CD4-positive, alpha-beta T cell (primary cell): ENCODE measurements around the gene SUSD6. TPM values are rescaled to one million over a fixed set of nuclear protein-coding genes. Genes with fewer than 3 reads are reported as not detected.

Experiments
- ATAC-seq: fragments of 200-7000 bp; cut with Tn5 transposase; one replicate; pipeline ENCODE4 v1.10.0; 2022; ENCODE audit warnings: mild to moderate bottlenecking; ENCODE audit not compliant: poor library complexity
- CTCF ChIA-PET: fragments of 350-600 bp; sonication (Branson Sonifier 250); formaldehyde crosslinking; loops from one replicate; lab custom pipeline; 2021; ENCODE audit warnings: antibody characterized with exemption, inconsistent platforms; lab: Charles Lee
- POLR2A ChIA-PET: fragments of 350-600 bp; sonication (Branson Sonifier 250); formaldehyde crosslinking; loops from one replicate; lab custom pipeline; 2021; ENCODE audit warnings: antibody characterized with exemption, inconsistent platforms; lab: Charles Lee
- DNase-seq, 14 experiments: peaks; one replicate each; pipeline ENCODE4 v3.0.0-alpha.2; 2013 to 2020; ENCODE audit warnings: mixed read lengths in 2 of 14
- H3K27ac ChIP-seq, 2 donors: one replicate each; pipeline versions ENCODE4 v1.5.1 to v1.7.0; 2013; ENCODE audit warnings: low read length in 2 of 2, low read depth in 1 of 2, mild to moderate bottlenecking in 1 of 2
- H3K27me3 ChIP-seq, 2 experiments: 1 replicate in 1 of 2; 2 replicates in 1 of 2; pipeline versions ENCODE4 v1.6.1 to v1.7.0; 2013; ENCODE audit warnings: low read length in 2 of 2, control low read depth in 1 of 2, mild to moderate bottlenecking in 1 of 2, moderate library complexity in 1 of 2; ENCODE audit not compliant: insufficient read depth in 2 of 2, control insufficient read depth in 1 of 2
- H3K36me3 ChIP-seq: one replicate; pipeline ENCODE4 v1.6.1; 2013; ENCODE audit warnings: low read length, control low read depth; ENCODE audit not compliant: insufficient read depth
- H3K4me1 ChIP-seq: one replicate; pipeline ENCODE4 v1.6.1; 2013; ENCODE audit warnings: low read length, control low read depth; ENCODE audit not compliant: insufficient read depth
- H3K4me3 ChIP-seq: one replicate; pipeline ENCODE4 v1.5.1; 2013; ENCODE audit warnings: mild to moderate bottlenecking, low read length, moderate library complexity
- H3K9me3 ChIP-seq, 2 experiments: 1 replicate in 1 of 2; 2 replicates in 1 of 2; pipeline versions ENCODE4 v1.6.1 to v1.7.0; 2013; ENCODE audit warnings: low read length in 2 of 2, mild to moderate bottlenecking in 2 of 2, control low read depth in 1 of 2, moderate library complexity in 1 of 2; ENCODE audit not compliant: control insufficient read depth in 1 of 2, insufficient read depth in 1 of 2
- H3K27ac Mint-ChIP-seq: one replicate; pipeline ENCODE4 v1.8.0; 2020; ENCODE audit warnings: mixed read lengths
- H3K27me3 Mint-ChIP-seq: one replicate; pipeline ENCODE4 v1.8.0; 2021; ENCODE audit warnings: mixed read lengths
- H3K36me3 Mint-ChIP-seq: one replicate; pipeline ENCODE4 v1.8.0; 2021; ENCODE audit warnings: low read depth, mixed read lengths
- H3K4me1 Mint-ChIP-seq: one replicate; pipeline ENCODE4 v1.8.0; 2021; ENCODE audit warnings: low read depth, mixed read lengths
- H3K4me3 Mint-ChIP-seq: one replicate; pipeline ENCODE4 v1.8.0; 2020; ENCODE audit warnings: mild to moderate bottlenecking, mixed read lengths
- H3K9me3 Mint-ChIP-seq: one replicate; pipeline ENCODE4 v1.8.0; 2020; ENCODE audit warnings: mixed read lengths
- CTCF ChIP-seq: fragments of 200-600 bp; IDR thresholded peaks from one replicate; pipeline ENCODE4 v1.8.0; 2022; ENCODE audit warnings: antibody characterized with exemption, mild to moderate bottlenecking
- intact Hi-C, 2 experiments: fragments of 100-400 bp; cut with DNase I in 1 of 2; cut with micrococcal nuclease in 1 of 2; formaldehyde crosslinking; loops; one replicate each; pipeline versions ENCODE4 v1.15.1 to v1.9.0; 2023 to 2025; cut with DNase I, micrococcal nuclease
- total RNA-seq, 174 experiments: library from RNA in 2 of 174; stranded (reverse) in 2 of 174; gene quantifications; one replicate each; pipeline ENCODE4 v1.2.3 and lab custom pipeline; 2021 to 2026

The SUSD6 gene
- total RNA-seq, 2 experiments from 2014 or later = 93.7 to 95.1 TPM

- intact Hi-C loops = no loop called here
- no peak overlapping the region for H3K4me3 Mint-ChIP-seq
- H3K4me1 ChIP-seq = no peaks in the 10 kb centered on the region
- no peak overlapping the region for H3K27ac Mint-ChIP-seq
- DNase-seq (no peak), ATAC-seq (no peak)
- H3K27me3 Mint-ChIP-seq = peaks cover 8% of the 10 kb centered on the region
- no peaks in the 10 kb centered on the region for H3K9me3 Mint-ChIP-seq
- H3K9me3 ChIP-seq = no peaks in the 10 kb centered on the region
- H3K4me3 ChIP-seq = no peak overlapping the region
- H3K36me3 ChIP-seq = no peaks in the 10 kb centered on the region
- CTCF ChIA-PET = interaction anchor here (1.5 kb wide), 1 partner anchor 145 kb away, joined by 4 read pairs; no protein-coding TSS in a partner anchor
- no peak overlapping the region for H3K27ac ChIP-seq
- H3K4me1 Mint-ChIP-seq = no peaks in the 10 kb centered on the region
- POLR2A ChIA-PET = no interaction called here
- H3K36me3 Mint-ChIP-seq = no peaks in the 10 kb centered on the region
- H3K27me3 ChIP-seq = no peaks in the 10 kb centered on the region
- no peak for TF ChIP-seq CTCF
These were observed 29.2 kb upstream of the SUSD6 start for GRCh38 chr14:69582212-69582611.

- no peak for DNase-seq
- intact Hi-C loops = no loop called here
These were observed 28.6 kb upstream of the SUSD6 start for GRCh38 chr14:69582829-69583228.

GRCh38 chr14:69584389-69584788, 27.0 kb upstream of the SUSD6 start:
- TF ChIP-seq CTCF = no peak
- intact Hi-C loops = no loop called here
- Mint-ChIP-seq H3K36me3 (no peaks in the 10 kb centered on the region), H3K9me3 (no peaks in the 10 kb centered on the region), H3K4me3 (no peak overlapping the region), H3K27me3 (no peaks in the 10 kb centered on the region), H3K27ac (no peak overlapping the region), H3K4me1 (no peaks in the 10 kb centered on the region)
- ChIA-PET POLR2A (interaction anchor here (0.6 to 1.5 kb wide), 4 partner anchors 45 to 182 kb away, joined by 3 to 4 read pairs (median 3); partner anchors contain the start of gene SRSF5), CTCF (interaction anchor here (0.6 to 2.6 kb wide), 10 partner anchors 10 to 176 kb away, joined by 3 to 20 read pairs (median 4); partner anchors contain the start of gene CCDC177)
- Histone ChIP-seq H3K36me3 (no peaks in the 10 kb centered on the region), H3K27ac (no peak overlapping the region), H3K4me1 (no peaks in the 10 kb centered on the region), H3K27me3 (no peaks in the 10 kb centered on the region), H3K9me3 (no peaks in the 10 kb centered on the region), H3K4me3 (no peak overlapping the region)
- no peak for DNase-seq
- no peak for ATAC-seq

More at GRCh38 chr14:69582829-69583228, 28.6 kb upstream of the SUSD6 start:
- Histone ChIP-seq H3K27ac (no peak overlapping the region), H3K9me3 (no peaks in the 10 kb centered on the region), H3K4me1 (no peaks in the 10 kb centered on the region), H3K36me3 (no peaks in the 10 kb centered on the region), H3K4me3 (no peak overlapping the region), H3K27me3 (no peaks in the 10 kb centered on the region)
- CTCF ChIA-PET = interaction anchor here (1.5 kb wide), 1 partner anchor 144 kb away, joined by 4 read pairs; no protein-coding TSS in a partner anchor
- no peak for TF ChIP-seq CTCF
- H3K4me3 Mint-ChIP-seq = no peak overlapping the region
- POLR2A ChIA-PET = no interaction called here
- H3K27me3 Mint-ChIP-seq = peaks cover 8% of the 10 kb centered on the region
- no peaks in the 10 kb centered on the region for H3K9me3 Mint-ChIP-seq
- no peak overlapping the region for H3K27ac Mint-ChIP-seq
- no peaks in the 10 kb centered on the region for H3K4me1 Mint-ChIP-seq
- no peak for ATAC-seq
- H3K36me3 Mint-ChIP-seq = no peaks in the 10 kb centered on the region
